ENCODE data around the gene CBR3. TPM values are rescaled to one million over a fixed set of nuclear protein-coding genes. Genes with fewer than 3 reads are reported as not detected.
A peak's percentile ranks its signal among the peaks of the same experiment; 100 is the strongest.
"Not testable (repeated sequence)": the region's sequence is repeated elsewhere in the genome, so short reads cannot be mapped to it uniquely, and the experiment has no call there.

The CBR3 gene
- total and polyA plus RNA-seq, 11 donors, result 1.4 to 5.5 (median 2.9) TPM

DNA sequence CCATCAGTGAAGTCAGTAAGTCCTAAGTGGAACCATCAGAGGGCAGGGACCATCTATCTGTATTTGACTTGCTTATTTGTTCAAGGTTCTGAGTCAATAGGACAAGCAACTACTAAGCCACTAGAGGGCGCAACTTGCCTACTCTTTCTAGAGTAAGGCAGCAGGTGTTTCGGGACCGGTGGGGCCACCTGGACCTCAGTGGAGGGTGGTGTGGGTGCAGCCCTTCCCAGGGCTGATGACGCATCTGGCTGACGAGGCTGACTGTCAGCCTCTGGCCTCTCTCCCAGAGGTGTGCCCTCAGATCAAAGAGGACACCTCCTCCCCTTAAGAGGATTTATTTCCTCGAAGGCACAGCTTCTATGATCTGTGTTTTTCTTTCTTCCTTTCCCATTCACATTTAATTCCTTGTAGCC is 6.6 kb downstream of the CBR3 start:
- H3K36me3 ChIP-seq, result peaks cover 0 to 65% (median 15%) of the 10 kb centered on the region in 9 donors
- H3K4me3 ChIP-seq, result no peak overlapping the region
- H3K9me3 ChIP-seq, result no peaks in the 10 kb centered on the region
- no peak overlapping the region for H3K27ac ChIP-seq
- DNase-seq (peak in 4 of 5 donors; percentile 72 to 77 (median 76)), ATAC-seq (peak; percentile 75 to 90 (median 83))
- 15 to 20% (median 17%) methylated on average over 6 of the region's 6 CpGs for WGBS, 4 donors
- intact Hi-C loops (cut with DNase I), result loop anchor here in 9 of 10 donors (1.0 to 5.0 kb wide), 4 partner anchors 66 to 191 kb away; no protein-coding TSS in a partner anchor
- H3K27me3 ChIP-seq, result no peaks in the 10 kb centered on the region
- H3K4me1 ChIP-seq, result peaks cover 0 to 13% (median 3%) of the 10 kb centered on the region in 12 donors
- TF ChIP-seq, protein P1, sequence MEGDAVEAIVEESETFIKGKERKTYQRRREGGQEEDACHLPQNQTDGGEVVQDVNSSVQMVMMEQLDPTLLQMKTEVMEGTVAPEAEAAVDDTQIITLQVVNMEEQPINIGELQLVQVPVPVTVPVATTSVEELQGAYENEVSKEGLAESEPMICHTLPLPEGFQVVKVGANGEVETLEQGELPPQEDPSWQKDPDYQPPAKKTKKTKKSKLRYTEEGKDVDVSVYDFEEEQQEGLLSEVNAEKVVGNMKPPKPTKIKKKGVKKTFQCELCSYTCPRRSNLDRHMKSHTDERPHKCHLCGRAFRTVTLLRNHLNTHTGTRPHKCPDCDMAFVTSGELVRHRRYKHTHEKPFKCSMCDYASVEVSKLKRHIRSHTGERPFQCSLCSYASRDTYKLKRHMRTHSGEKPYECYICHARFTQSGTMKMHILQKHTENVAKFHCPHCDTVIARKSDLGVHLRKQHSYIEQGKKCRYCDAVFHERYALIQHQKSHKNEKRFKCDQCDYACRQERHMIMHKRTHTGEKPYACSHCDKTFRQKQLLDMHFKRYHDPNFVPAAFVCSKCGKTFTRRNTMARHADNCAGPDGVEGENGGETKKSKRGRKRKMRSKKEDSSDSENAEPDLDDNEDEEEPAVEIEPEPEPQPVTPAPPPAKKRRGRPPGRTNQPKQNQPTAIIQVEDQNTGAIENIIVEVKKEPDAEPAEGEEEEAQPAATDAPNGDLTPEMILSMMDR (IDR thresholded peaks at IDR 0.05), result peak; percentile 70 to 89 (median 80)
- no peak for TF ChIP-seq POLR2A (IDR thresholded peaks at IDR 0.05)

DNA sequence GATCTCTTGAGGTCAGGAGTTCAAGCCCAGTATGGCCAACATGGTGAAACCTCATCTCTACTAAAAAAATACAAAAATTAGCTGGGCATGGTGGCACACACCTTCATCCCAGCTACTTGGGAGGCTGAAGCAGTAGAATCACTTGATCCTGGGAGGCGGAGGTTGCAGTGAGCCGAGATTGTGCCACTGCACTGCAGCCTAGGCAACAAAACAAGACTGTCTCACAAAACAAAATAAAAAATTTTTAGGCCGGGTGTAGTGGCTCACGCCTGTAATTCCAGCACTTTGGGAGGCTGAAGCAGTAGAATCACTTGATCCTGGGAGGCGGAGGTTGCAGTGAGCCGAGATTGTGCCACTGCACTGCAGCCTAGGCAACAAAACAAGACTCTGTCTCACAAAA is 9.4 kb downstream of the CBR3 start:
- not testable (repeated sequence) for H3K27me3 ChIP-seq, H3K9me3 ChIP-seq, H3K4me1 ChIP-seq, ATAC-seq, H3K4me3 ChIP-seq, DNase-seq, H3K27ac ChIP-seq
- 75 to 90% (median 83%) methylated on average over 4 to 6 of the region's 6 CpGs for WGBS, 4 donors
- H3K36me3 ChIP-seq, result peaks cover 0 to 50% (median 10%) of the 10 kb centered on the region in 9 donors
- intact Hi-C loops (cut with DNase I), result loop anchor here in 8 of 10 donors (5.0 kb wide), 2 partner anchors 63 to 188 kb away; no protein-coding TSS in a partner anchor

DNA sequence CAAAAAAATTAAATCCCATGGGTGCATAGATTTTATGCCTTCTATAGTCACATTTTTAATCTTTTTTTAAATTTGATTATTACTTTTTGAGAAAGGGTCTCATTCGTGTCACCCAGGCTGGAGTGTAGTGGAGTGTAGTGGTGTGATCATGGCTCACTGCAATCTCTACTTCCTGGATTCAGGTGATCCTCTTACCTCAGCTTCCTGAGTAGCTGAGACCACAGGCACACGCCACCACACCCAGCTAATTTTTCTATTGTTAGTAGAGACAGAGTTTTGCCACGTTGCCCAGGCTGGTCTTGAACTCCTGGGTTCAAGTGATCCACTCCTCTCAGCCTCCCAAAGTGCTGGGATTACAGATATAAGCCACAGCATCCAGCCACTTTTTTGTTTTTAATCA is 10.4 kb downstream of the CBR3 start:
- Histone ChIP-seq H3K27ac (no peak overlapping the region), H3K36me3 (peaks cover 0 to 40% (median 2%) of the 10 kb centered on the region in 9 donors), H3K4me1 (peaks cover 0 to 18% (median 8%) of the 10 kb centered on the region in 12 donors), H3K9me3 (no peaks in the 10 kb centered on the region), H3K4me3 (no peak overlapping the region), H3K27me3 (no peaks in the 10 kb centered on the region)
- TF ChIP-seq, protein P1 (IDR thresholded peaks at IDR 0.05), result no peak
- TF ChIP-seq POLR2A (IDR thresholded peaks at IDR 0.05), result no peak
- 80 to 89% (median 83%) methylated on average over 3 of the region's 3 CpGs for WGBS, 4 donors
- DNase-seq, result no peak
- intact Hi-C loops (cut with DNase I), result no loop called here
- no peak for ATAC-seq

DNA sequence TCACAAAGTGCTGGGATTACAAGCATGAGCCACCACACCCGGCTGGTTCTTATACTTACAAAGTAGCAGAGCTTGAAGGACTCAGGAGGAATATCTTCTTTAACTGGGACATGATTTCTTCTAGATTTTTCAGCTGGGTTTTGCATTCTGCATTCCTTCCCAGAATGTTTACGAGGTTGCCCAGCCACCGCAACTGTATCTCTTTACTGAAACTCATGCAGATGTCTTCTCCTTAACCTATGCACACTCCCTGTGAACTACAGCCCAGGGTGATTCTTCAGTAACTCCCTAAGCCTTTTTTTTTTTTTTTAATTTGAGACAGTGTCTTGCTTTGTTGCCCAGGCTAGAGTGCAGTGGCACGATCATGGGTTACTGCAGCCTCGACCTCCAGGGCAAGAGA is 13.0 kb downstream of the CBR3 start:
- WGBS, 4 donors, result 91 to 96% (median 92%) methylated on average over 5 of the region's 5 CpGs
- ATAC-seq, result no peak

More for the DNA sequence above, 13.0 kb downstream of the CBR3 start:
- Histone ChIP-seq H3K9me3 (peaks cover 0 to 5% (median 0%) of the 10 kb centered on the region in 12 donors), H3K27ac (no peak overlapping the region), H3K4me3 (no peak overlapping the region), H3K36me3 (peaks cover 0 to 26% (median 2%) of the 10 kb centered on the region in 9 donors), H3K4me1 (peaks cover 0 to 22% (median 14%) of the 10 kb centered on the region in 12 donors), H3K27me3 (no peaks in the 10 kb centered on the region)
- TF ChIP-seq POLR2A (IDR thresholded peaks at IDR 0.05), result no peak
- TF ChIP-seq, protein P1 (IDR thresholded peaks at IDR 0.05), result no peak
- intact Hi-C loops (cut with DNase I), result no loop called here
- DNase-seq, result no peak
